K562 (cell line): ENCODE data around the gene LRIF1. TPM values are rescaled to one million over a fixed set of nuclear protein-coding genes. Genes with fewer than 3 reads are reported as not detected.

Source experiments
- DMBX1 ChIP-seq: fragments of 250-450 bp; sonication (Bioruptor Pico); IDR thresholded peaks from 2 replicates; pipeline ENCODE4 v1.8.0; 2022; ENCODE audit warnings: inconsistent platforms, mild to moderate bottlenecking, moderate library complexity, borderline replicate concordance
- DPF2 ChIP-seq: fragments of 450-650 bp; IDR thresholded peaks from 2 replicates; pipeline ENCODE4 v1.6.1; 2016
- ETS1 ChIP-seq: conservative IDR thresholded peaks from 2 replicates; pipeline ENCODE4 v1.6.1; 2011; ENCODE audit warnings: low read depth, mild to moderate bottlenecking, low read length; ENCODE audit not compliant: control insufficient read depth
- ETV5 ChIP-seq: sonication (generic); formaldehyde crosslinking; IDR thresholded peaks from 2 replicates; pipeline ENCODE4 v1.4.0; 2020; ENCODE audit warnings: low read depth, mild to moderate bottlenecking, missing genetic modification reagents
- FOXK2 ChIP-seq, 2 experiments: fragments of 450-650 bp; IDR thresholded peaks in 1 of 2; conservative IDR thresholded peaks in 1 of 2; 2 replicates each; pipeline ENCODE4 v1.6.1; 2016; ENCODE audit warnings: low read depth in 2 of 2, mild to moderate bottlenecking in 1 of 2
- HCFC1 ChIP-seq: IDR thresholded peaks from 2 replicates; pipeline ENCODE4 v1.6.1; 2012; ENCODE audit warnings: low read depth, low read length, improper control_type of control experiment
- LARP7 ChIP-seq: fragments of 450-650 bp; IDR thresholded peaks from 2 replicates; pipeline ENCODE4 v1.6.1; 2016
- MLX ChIP-seq, 2 experiments: fragments of 450-650 bp in 1 of 2; sonication (generic) in 1 of 2; formaldehyde crosslinking; conservative IDR thresholded peaks; 2 replicates each; pipeline versions ENCODE4 v1.4.0 to v1.8.1; 2020 to 2022; ENCODE audit warnings: mild to moderate bottlenecking in 1 of 2, missing genetic modification reagents in 1 of 2
- NFYB ChIP-seq: IDR thresholded peaks from 2 replicates; pipeline ENCODE4 v1.6.1; 2011; ENCODE audit warnings: mild to moderate bottlenecking, moderate library complexity; ENCODE audit not compliant: insufficient read length; ENCODE audit errors: extremely low read depth
- PKNOX1 ChIP-seq: fragments of 450-650 bp; IDR thresholded peaks from 2 replicates; pipeline ENCODE4 v1.6.1; 2016
- PREB ChIP-seq: sonication (generic); formaldehyde crosslinking; IDR thresholded peaks from 2 replicates; pipeline ENCODE4 v1.8.1; 2023; ENCODE audit warnings: mild to moderate bottlenecking, missing genetic modification reagents
- SMARCA5 ChIP-seq: fragments of 450-650 bp; IDR thresholded peaks from 2 replicates; pipeline ENCODE4 v1.6.1; 2016
- SP1 ChIP-seq: sonication (generic); formaldehyde crosslinking; IDR thresholded peaks from 2 replicates; pipeline ENCODE4 v1.8.1; 2022; ENCODE audit warnings: mild to moderate bottlenecking, missing genetic modification reagents
- TEAD1 ChIP-seq, 2 experiments: fragments of 450-650 bp in 1 of 2; sonication (generic) in 1 of 2; formaldehyde crosslinking; IDR thresholded peaks; 2 replicates each; pipeline versions ENCODE4 v1.4.0 to v1.8.0; 2020 to 2022; ENCODE audit warnings: mild to moderate bottlenecking in 2 of 2, missing genetic modification reagents in 1 of 2
- YY1 ChIP-seq, 3 experiments: IDR thresholded peaks; 2 replicates each; pipeline ENCODE4 v1.6.1; 2011; ENCODE audit warnings: low read length in 2 of 3, mild to moderate bottlenecking in 2 of 3, moderate library complexity in 2 of 3, borderline replicate concordance in 1 of 3, control low read depth in 1 of 3, low read depth in 1 of 3; ENCODE audit not compliant: insufficient read depth in 3 of 3, insufficient replicate concordance in 2 of 3, control insufficient read depth in 1 of 3, insufficient read length in 1 of 3; ENCODE audit errors: extremely low read depth in 1 of 3
- ZKSCAN1 ChIP-seq: fragments of 150-350 bp; IDR thresholded peaks from 2 replicates; pipeline ENCODE4 v1.6.1; 2016; ENCODE audit warnings: low read depth, low read length
- ZNF239 ChIP-seq: fragments of 250-450 bp; sonication (Bioruptor Pico); IDR thresholded peaks from 2 replicates; pipeline ENCODE4 v1.4.0; 2020; ENCODE audit warnings: mild to moderate bottlenecking
- ZNF263 ChIP-seq: sonication (generic); formaldehyde crosslinking; IDR thresholded peaks from 2 replicates; pipeline ENCODE4 v1.8.0; 2022; ENCODE audit warnings: mild to moderate bottlenecking, missing genetic modification reagents, borderline replicate concordance
- ZNF444 ChIP-seq: fragments of 250-450 bp; sonication (Bioruptor Pico); IDR thresholded peaks from 2 replicates; pipeline ENCODE4 v1.4.0; 2020; ENCODE audit warnings: mild to moderate bottlenecking, moderate library complexity
- polyA plus RNA-seq, 8 experiments: library from polyadenylated mRNA; depleted of rRNA in 4 of 8; stranded (reverse) in 5 of 8; unstranded in 3 of 8; fragments of >200 nt; fragmentation: Nextera tagmentation in 2 of 8; fragmentation: Illumina TruSeq in 1 of 8; extraction: Ambion mirVana in 2 of 8; extraction: Trizol in 1 of 8; gene quantifications; 2 replicates each; pipeline versions ENCODE4 v1.2.1 to v1.2.3, GENCODE V29; 2011 to 2014; ENCODE audit warnings: inconsistent platforms in 1 of 8, missing spikeins in 1 of 8
- total RNA-seq, 7 experiments: library from RNA; depleted of rRNA in 6 of 7; stranded (reverse); fragments of >200 nt in 6 of 7; fragmentation: Illumina TruSeq in 2 of 7; extraction: Trizol in 2 of 7; gene quantifications; 2 replicates each; pipeline versions ENCODE4 v1.2.1 to v1.2.3, GENCODE V29; 2011 to 2021; ENCODE audit warnings: low replicate concordance in 1 of 7
- TF ChIP-seq, protein P1 (sequence below): IDR thresholded peaks from 2 replicates; pipeline ENCODE4 v1.6.1; 2011; ENCODE audit warnings: borderline replicate concordance, low read depth, mild to moderate bottlenecking, moderate library complexity, low read length; ENCODE audit not compliant: insufficient read depth, poor library complexity, severe bottlenecking

LRIF1 gene
- total and polyA plus RNA-seq, 9 of the 15 experiments (the other 6 are each of a cell fraction or from before 2014, with no cell fraction given): 35.6 to 88.8 (median 74.1) TPM

GRCh38 chr1:110963691-110964454 lies at the start of gene LRIF1 (continued):
- peak; percentile 68 for TF ChIP-seq HCFC1
- TF ChIP-seq ZNF444 (CRISPR knock-in tag): no peak
- no peak for TF ChIP-seq LARP7
- TF ChIP-seq ZNF263 (CRISPR knock-in tag): peak; percentile 55; the same call in 1 of the 2 replicates
- peak; percentile 94 for TF ChIP-seq PKNOX1
- TF ChIP-seq DMBX1 (CRISPR knock-in tag): peak; percentile 78
- TF ChIP-seq DPF2: peak; percentile 29; the same call in 1 of the 2 replicates
- peak; percentile 73; the same call in 1 of the 2 replicates for TF ChIP-seq ZKSCAN1
- TF ChIP-seq ETS1: peak; percentile 88
- TF ChIP-seq ZNF239 (CRISPR knock-in tag): peak; percentile 19
- peak; percentile 34 for TF ChIP-seq SMARCA5
- TF ChIP-seq, protein P1, sequence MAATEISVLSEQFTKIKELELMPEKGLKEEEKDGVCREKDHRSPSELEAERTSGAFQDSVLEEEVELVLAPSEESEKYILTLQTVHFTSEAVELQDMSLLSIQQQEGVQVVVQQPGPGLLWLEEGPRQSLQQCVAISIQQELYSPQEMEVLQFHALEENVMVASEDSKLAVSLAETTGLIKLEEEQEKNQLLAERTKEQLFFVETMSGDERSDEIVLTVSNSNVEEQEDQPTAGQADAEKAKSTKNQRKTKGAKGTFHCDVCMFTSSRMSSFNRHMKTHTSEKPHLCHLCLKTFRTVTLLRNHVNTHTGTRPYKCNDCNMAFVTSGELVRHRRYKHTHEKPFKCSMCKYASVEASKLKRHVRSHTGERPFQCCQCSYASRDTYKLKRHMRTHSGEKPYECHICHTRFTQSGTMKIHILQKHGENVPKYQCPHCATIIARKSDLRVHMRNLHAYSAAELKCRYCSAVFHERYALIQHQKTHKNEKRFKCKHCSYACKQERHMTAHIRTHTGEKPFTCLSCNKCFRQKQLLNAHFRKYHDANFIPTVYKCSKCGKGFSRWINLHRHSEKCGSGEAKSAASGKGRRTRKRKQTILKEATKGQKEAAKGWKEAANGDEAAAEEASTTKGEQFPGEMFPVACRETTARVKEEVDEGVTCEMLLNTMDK: peak; percentile 61
- no peak for TF ChIP-seq PREB (CRISPR knock-in tag)
- peak; percentile 62 to 73; a peak in 3 of 4 replicates for TF ChIP-seq FOXK2 (conservative IDR thresholded peaks at IDR 0.05 in 1 of 2, IDR thresholded peaks at IDR 0.05 in 1 of 2; ENCODE audit: low read depth in 2 of 2)
- peak; percentile 94 for TF ChIP-seq NFYB
- TF ChIP-seq ETV5 (CRISPR knock-in tag): peak; percentile 85
- TF ChIP-seq TEAD1 (CRISPR knock-in tag; IDR thresholded peaks at IDR 0.05): peak; percentile 39 to 74; a peak in 3 of 4 replicates
- TF ChIP-seq MLX (CRISPR knock-in tag; conservative IDR thresholded peaks at IDR 0.05): 0 out of 4 replicates have a peak, but pooled peaks of 1 of the 2 experiments have one; percentile 63
- peak; percentile 98 for TF ChIP-seq SP1
- peak in 2 of 3 experiments; percentile 66 to 76 for TF ChIP-seq YY1 (IDR thresholded peaks at IDR 0.05; ENCODE audit: borderline replicate concordance in 1 of 3, control insufficient read depth in 1 of 3, extremely low read depth in 1 of 3, insufficient read depth in 3 of 3, insufficient read length in 1 of 3, insufficient replicate concordance in 2 of 3, low read depth in 1 of 3, low read length in 2 of 3)
